Keratinocyte (primary cell): ENCODE measurements around the gene RANBP17. TPM values are rescaled to one million over a fixed set of nuclear protein-coding genes. Genes with fewer than 3 reads are reported as not detected.

Experiments used
- DNase-seq: peaks from one replicate; pipeline ENCODE4 v3.0.0-alpha.2; 2011; ENCODE audit warnings: low read depth, missing footprints, low spot score
- FAIRE-seq: peaks from 2 replicates; lab custom pipeline; 2011; peaks lifted over from hg19 to GRCh38; lab: Jason Lieb, UNC
- H2AFZ ChIP-seq: 2 replicates; pipeline ENCODE4 v1.6.0; 2012; ENCODE audit warnings: low read length, control low read depth, inconsistent platforms; ENCODE audit not compliant: control insufficient read depth
- H3K27ac ChIP-seq: 2 replicates; pipeline ENCODE4 v1.5.1; 2011; ENCODE audit warnings: low read length; ENCODE audit not compliant: control insufficient read depth, insufficient read depth
- H3K27me3 ChIP-seq: 3 replicates; pipeline ENCODE4 v1.6.0; 2011; ENCODE audit warnings: low read length; ENCODE audit not compliant: control insufficient read depth, insufficient read depth; ENCODE audit errors: extremely low read depth
- H3K36me3 ChIP-seq, 2 experiments: 2 replicates in 1 of 2; 3 replicates in 1 of 2; pipeline ENCODE4 v1.5.1; 2011; ENCODE audit warnings: low read length in 2 of 2, mild to moderate bottlenecking in 1 of 2; ENCODE audit not compliant: control insufficient read depth in 2 of 2, insufficient read depth in 2 of 2; ENCODE audit errors: extremely low read depth in 1 of 2
- H3K4me1 ChIP-seq: 3 replicates; pipeline ENCODE4 v1.5.1; 2011; ENCODE audit warnings: low read length; ENCODE audit not compliant: control insufficient read depth, insufficient read depth; ENCODE audit errors: extremely low read depth
- H3K4me2 ChIP-seq: 3 replicates; pipeline ENCODE4 v1.6.0; 2011; ENCODE audit warnings: low read depth, low read length; ENCODE audit not compliant: control insufficient read depth, insufficient read depth; ENCODE audit errors: extremely low read depth
- H3K4me3 ChIP-seq, 3 experiments: fragments of 200-600 bp in 1 of 3; sonication (generic) in 1 of 3; 2 replicates in 2 of 3; 3 replicates in 1 of 3; pipeline ENCODE4 v1.5.1; 2011 to 2016; ENCODE audit warnings: low read length in 3 of 3, mild to moderate bottlenecking in 3 of 3, control low read depth in 2 of 3, inconsistent platforms in 1 of 3, low read depth in 1 of 3, mixed read lengths in 1 of 3, mixed run types in 1 of 3, moderate library complexity in 1 of 3; ENCODE audit not compliant: control insufficient read depth in 2 of 3, insufficient read depth in 2 of 3; ENCODE audit errors: extremely low read depth in 1 of 3
- H3K79me2 ChIP-seq: 2 replicates; pipeline ENCODE4 v1.6.0; 2012; ENCODE audit warnings: low read length; ENCODE audit not compliant: control insufficient read depth, insufficient read depth
- H3K9ac ChIP-seq: 3 replicates; pipeline ENCODE4 v1.6.0; 2011; ENCODE audit warnings: low read length; ENCODE audit not compliant: control insufficient read depth, insufficient read depth; ENCODE audit errors: extremely low read depth
- H3K9me1 ChIP-seq: 3 replicates; pipeline ENCODE4 v1.6.0; 2011; ENCODE audit warnings: low read length; ENCODE audit not compliant: control insufficient read depth, insufficient read depth; ENCODE audit errors: extremely low read depth
- H3K9me3 ChIP-seq: 2 replicates; pipeline ENCODE4 v1.5.1; 2012; ENCODE audit warnings: low read depth, low read length; ENCODE audit not compliant: control insufficient read depth
- H4K20me1 ChIP-seq: 3 replicates; pipeline ENCODE4 v1.6.0; 2011; ENCODE audit warnings: low read length; ENCODE audit not compliant: control insufficient read depth, insufficient read depth; ENCODE audit errors: extremely low read depth
- EZH2 ChIP-seq: IDR thresholded peaks from one replicate; pipeline ENCODE4 v1.6.1; 2012; ENCODE audit warnings: inconsistent platforms, mild to moderate bottlenecking, low read length, moderate library complexity
- dilution Hi-C: fragments of 300-500 bp; cut with MboI; formaldehyde crosslinking; loops from one replicate; pipeline ENCODE4 v1.7.0; 2020; ENCODE audit warnings: low sequenced_read_pairs; ENCODE audit not compliant: extremely low pct_ligation_motif_present
- polyA plus RNA-seq, 5 experiments: library from polyadenylated mRNA; depleted of rRNA in 3 of 5; stranded (reverse) in 3 of 5; stranded (forward) in 1 of 5; unstranded in 1 of 5; fragments of >200 nt; gene quantifications; 1 replicate in 1 of 5; 2 replicates in 3 of 5; 3 replicates in 1 of 5; pipeline versions ENCODE4 v1.2.1 to v1.2.3, GENCODE V29; 2011 to 2012; ENCODE audit warnings: missing spikeins in 2 of 5, low read depth in 1 of 5, low replicate concordance in 1 of 5
- TF ChIP-seq, protein P1 (sequence below), 3 experiments: IDR thresholded peaks in 1 of 3; conservative IDR thresholded peaks in 1 of 3; optimal IDR thresholded peaks in 1 of 3; 2 replicates in 2 of 3; 3 replicates in 1 of 3; pipeline versions ENCODE3 to v1.5.1; 2011; ENCODE audit warnings: low read length in 3 of 3, mild to moderate bottlenecking in 3 of 3, moderate library complexity in 2 of 3, control low read depth in 1 of 3, inconsistent platforms in 1 of 3; ENCODE audit not compliant: insufficient read depth in 2 of 3; ENCODE audit errors: extremely low read depth in 1 of 3

The RANBP17 gene
- polyA plus RNA-seq, 1 donor (not counting 4 experiments of a cell fraction or from before 2014, with no cell fraction given), result 0.97 TPM

DNA sequence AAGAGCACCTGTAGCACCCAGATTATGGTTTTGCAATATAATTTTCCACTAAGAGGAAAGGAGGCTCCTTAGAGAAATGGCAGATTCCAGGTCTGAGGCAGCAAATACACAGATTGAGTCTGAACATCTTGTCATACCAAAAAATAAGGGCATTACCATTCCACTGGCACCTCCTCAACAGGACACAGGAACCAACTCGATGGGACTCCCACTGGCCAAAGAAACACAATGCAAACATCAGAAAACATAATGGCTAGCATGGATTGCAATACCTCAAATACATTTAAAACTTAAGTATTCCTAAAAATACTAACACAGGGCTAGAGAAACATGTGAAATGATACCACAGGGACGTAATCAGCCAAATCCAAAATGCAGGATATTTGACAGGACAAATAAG lies 12.4 kb upstream of the RANBP17 start:
- no peaks in the 10 kb centered on the region for H3K27me3 ChIP-seq
- no peak for FAIRE-seq
- no peak for DNase-seq

DNA sequence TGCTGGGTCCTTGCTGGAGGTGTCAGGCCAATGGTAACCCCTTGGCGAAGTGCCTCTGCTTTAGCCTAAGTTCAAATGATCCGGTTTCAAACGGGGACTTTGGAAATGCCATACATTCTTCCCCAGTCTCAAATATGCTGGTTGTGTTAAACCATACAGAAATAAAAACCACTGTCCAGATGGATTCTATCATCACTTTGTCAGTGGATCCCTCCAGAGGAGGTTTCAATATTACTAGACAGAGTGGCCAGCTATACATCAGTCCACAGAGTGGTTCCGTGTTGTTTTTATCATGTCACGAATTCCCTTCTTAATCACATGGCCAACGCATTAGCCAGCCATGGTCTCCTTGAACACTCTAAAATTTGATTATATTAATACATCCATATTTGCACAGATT lies 7.3 kb upstream of the RANBP17 start:
- Histone ChIP-seq H4K20me1 (no peaks in the 10 kb centered on the region), H3K9me1 (no peaks in the 10 kb centered on the region), H3K36me3 (no peaks in the 10 kb centered on the region), H3K27ac (no peak overlapping the region), H3K27me3 (no peaks in the 10 kb centered on the region), H3K79me2 (no peaks in the 10 kb centered on the region), H3K9ac (no peak overlapping the region), H3K4me1 (no peaks in the 10 kb centered on the region), H2AFZ (no peak overlapping the region), H3K9me3 (no peaks in the 10 kb centered on the region), H3K4me2 (no peak overlapping the region), H3K4me3 (no peak overlapping the region)
- TF ChIP-seq, protein P1, sequence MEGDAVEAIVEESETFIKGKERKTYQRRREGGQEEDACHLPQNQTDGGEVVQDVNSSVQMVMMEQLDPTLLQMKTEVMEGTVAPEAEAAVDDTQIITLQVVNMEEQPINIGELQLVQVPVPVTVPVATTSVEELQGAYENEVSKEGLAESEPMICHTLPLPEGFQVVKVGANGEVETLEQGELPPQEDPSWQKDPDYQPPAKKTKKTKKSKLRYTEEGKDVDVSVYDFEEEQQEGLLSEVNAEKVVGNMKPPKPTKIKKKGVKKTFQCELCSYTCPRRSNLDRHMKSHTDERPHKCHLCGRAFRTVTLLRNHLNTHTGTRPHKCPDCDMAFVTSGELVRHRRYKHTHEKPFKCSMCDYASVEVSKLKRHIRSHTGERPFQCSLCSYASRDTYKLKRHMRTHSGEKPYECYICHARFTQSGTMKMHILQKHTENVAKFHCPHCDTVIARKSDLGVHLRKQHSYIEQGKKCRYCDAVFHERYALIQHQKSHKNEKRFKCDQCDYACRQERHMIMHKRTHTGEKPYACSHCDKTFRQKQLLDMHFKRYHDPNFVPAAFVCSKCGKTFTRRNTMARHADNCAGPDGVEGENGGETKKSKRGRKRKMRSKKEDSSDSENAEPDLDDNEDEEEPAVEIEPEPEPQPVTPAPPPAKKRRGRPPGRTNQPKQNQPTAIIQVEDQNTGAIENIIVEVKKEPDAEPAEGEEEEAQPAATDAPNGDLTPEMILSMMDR (optimal IDR thresholded peaks at IDR 0.05 in 1 of 3, IDR thresholded peaks at IDR 0.05 in 1 of 3, conservative IDR thresholded peaks at IDR 0.05 in 1 of 3; ENCODE audit: extremely low read depth in 1 of 3, insufficient read depth in 2 of 3, low read length in 3 of 3), result no peak
- no peak for TF ChIP-seq EZH2
- dilution Hi-C loops, result no loop called here
- FAIRE-seq, result no peak
- DNase-seq, result no peak

More for the DNA sequence above, 12.4 kb upstream of the RANBP17 start:
- Histone ChIP-seq H3K4me2 (no peak overlapping the region), H3K27ac (no peak overlapping the region), H2AFZ (no peak overlapping the region), H3K4me1 (no peaks in the 10 kb centered on the region), H3K36me3 (no peaks in the 10 kb centered on the region), H3K9me1 (no peaks in the 10 kb centered on the region), H3K9me3 (no peaks in the 10 kb centered on the region), H4K20me1 (no peaks in the 10 kb centered on the region), H3K9ac (no peak overlapping the region), H3K4me3 (no peak overlapping the region), H3K79me2 (no peaks in the 10 kb centered on the region)
- dilution Hi-C loops, result no loop called here
- no peak for TF ChIP-seq EZH2
- TF ChIP-seq, protein P1 (optimal IDR thresholded peaks at IDR 0.05 in 1 of 3, IDR thresholded peaks at IDR 0.05 in 1 of 3, conservative IDR thresholded peaks at IDR 0.05 in 1 of 3; ENCODE audit: extremely low read depth in 1 of 3, insufficient read depth in 2 of 3, low read length in 3 of 3), result no peak
